HG03066 (cell line): ENCODE measurements around the gene KRT71.

Experiments
- ATAC-seq: cut with Tn5 transposase; IDR thresholded peaks from one replicate; pipeline ENCODE4 v1.9.1; 2021; ENCODE audit warnings: low read depth; ENCODE audit not compliant: unreplicated experiment

KRT71 gene

DNA sequence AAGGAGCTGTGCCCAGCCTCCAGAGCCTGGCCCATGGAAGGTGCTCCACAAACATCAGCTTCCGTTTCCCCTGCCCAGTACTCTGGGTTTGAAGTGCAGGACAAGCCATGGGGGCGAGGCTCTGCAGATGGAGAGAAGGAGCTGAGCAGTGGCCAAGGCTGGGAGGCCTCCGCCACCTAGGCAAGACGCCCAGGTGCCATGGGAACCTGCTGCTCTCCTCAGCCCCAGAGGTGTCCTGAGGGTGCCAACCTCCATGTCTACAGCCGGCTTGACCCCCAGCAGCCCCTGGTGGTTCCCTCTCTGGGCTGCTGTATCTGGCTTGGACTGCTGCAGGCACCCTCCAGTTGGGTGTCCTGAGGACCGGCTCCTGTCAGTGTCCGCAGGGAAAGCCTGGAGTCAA lies 12.4 kb downstream of the KRT71 start:
- no peak for ATAC-seq

DNA sequence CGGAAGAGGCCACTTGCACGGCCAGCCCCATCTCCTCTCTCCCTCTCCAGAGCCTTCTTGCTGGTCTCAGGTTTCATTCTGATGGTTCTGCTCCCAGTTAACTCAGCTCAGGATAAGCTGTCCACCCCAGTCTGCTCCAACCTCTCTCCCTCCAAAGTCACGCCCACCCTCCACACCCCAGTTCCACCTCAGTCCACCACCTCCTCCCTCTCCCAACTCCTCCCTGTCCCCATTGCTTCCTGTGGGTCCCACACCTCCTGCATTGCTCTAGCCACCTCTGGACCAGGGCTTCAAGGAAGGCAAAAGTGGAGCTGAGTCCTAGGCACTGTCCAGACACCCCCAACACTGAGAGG lies 13.1 kb downstream of the KRT71 start:
- ATAC-seq, result no peak

DNA sequence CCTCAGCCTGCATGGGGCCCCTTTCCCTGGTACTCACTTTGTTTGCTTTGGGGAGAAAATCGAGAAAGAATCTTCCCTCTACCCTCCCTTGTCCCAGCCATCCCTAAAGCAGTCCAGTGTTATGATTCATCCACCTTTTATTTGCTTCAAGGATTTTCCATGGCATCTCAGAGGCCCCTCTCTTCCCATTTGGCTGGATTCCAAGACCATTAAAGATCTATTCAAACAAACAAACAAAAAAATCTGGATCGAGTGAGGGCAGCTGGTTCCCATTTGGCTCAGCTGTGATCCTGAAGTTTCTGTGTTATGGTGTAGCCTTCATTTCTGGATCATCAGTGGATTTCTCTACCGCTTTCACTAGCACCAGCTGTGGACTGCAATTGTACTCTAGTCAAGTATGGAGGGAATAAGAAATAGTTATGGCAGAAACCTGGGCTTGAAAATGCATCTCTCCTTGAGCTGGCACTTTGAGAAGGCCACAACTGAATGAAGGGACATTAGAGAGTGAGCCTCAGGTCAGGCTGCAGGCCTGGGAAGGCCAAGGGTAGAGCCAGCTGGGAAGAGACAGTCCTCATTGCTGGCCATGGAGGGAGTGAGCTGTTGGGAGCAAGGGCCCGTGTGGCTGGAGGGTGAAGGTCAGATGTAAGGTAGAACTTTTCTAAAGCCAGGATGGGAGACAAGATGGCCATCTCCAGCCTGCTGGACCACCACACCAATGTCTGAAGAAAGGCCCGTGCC lies 13.7 kb downstream of the KRT71 start:
- ATAC-seq, result no peak

DNA sequence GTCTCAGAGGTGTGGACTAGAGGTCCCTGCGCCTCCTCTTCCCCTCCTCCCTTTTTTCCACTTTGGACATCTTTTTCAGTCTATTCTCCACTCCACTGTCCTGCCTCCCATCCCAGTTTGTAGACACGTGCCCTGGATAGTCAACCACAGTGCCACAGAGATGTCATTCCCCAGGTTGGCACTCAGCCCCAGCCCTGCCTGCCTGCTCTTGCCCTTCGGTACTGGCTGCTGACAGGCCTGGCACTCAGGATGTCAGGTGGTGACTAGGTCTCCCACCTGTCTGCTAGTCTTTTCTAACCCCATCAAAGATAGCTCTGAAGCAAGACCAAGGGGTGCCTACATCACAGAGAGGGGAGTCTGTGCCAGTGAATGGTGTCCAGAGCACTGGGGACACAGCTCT lies 15.8 kb downstream of the KRT71 start:
- ATAC-seq, result no peak

DNA sequence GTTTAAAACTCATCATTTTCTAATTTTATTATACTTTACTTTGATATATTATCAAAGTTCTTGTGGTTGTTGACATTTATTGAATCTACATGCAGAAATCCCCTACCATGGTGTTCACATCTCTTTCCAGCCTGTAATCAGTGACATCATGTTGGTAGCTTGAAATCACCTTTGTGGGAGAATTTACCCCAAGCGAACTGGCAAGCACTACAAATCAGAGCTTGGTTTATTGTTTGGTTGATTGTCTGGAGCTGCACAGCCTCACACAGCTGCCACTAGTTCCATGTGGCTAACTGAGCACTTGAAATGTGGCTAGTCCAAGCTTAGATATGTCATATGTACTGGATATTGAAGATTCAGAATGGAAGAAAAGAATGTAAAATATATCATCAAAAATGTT lies 17.4 kb downstream of the KRT71 start:
- no peak for ATAC-seq

DNA sequence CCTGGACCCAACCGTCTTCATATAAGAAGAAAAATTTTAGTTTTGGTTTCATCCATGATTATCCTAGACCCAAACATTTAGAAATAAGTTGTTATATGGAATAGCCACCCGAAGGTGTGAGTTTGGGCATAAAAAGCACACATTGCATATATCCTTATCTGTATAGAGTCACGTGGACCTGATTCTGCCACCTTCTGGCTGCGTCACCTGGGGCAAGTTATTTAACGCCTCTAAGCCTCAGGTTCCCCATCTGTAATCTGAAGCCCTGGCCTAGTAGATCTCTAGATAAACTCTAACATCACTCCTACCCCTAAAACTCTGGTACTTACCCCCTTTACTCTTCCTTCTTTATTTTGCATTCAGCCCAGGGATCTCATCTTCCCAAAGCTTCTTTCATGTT lies 18.5 kb downstream of the KRT71 start:
- ATAC-seq, result no peak

DNA sequence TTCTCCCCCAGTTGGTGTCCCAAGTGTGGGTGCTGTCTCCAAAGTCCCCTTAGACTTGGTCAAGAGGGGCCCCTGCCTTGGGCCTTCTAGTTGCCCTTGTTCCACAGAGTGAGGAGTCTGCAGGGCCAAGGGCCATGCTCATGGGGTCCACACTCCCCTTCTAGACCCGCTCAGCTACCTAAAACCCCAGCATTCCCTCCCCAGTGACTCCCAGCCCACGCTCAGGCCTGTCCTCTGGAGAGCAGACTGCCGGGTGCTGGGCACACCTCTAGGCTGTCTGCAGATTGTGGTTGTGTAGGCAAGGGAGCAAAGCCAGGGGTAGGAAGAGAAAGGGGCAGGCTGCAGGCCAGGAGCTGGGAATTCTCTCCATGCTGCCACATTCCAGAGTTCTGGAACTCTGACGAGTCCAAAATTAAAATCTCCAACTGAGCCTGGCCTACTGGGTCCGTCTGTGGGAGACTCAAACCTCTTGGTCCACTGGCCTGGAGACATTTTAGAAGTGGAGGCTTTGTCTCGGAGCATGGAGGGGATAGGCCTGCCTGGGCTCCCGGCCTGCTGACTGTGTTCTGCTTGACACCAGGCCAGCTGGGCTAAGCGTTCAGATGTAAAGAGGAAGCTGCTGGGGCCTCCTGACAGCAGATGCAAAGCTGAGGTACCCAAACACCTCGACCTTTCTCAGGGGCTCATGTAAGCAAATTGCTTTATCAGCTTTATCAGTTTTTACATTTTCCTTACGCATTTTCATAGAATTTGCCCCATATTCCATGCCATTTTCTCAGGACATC lies 19.1 kb downstream of the KRT71 start:
- no peak for ATAC-seq

DNA sequence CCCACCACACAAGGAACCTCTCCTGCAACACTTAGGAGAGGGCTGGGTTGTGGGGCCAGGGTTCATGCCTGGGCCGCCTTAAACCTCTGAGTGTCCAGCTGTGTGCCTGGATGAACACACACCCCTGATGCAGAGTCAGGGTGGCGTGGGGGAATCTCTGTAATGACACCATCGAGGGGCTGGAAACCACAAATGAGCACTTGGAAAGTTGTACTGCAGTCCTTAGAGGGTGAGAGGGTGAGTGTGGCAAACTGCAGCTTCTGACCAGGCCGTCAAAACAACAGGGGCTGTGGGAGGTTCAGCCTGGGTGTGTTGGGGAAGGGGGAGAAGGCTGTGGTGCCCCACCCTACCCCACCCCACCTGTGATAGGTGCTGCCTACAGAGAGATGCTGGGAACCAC lies 20.3 kb downstream of the KRT71 start:
- no peak for ATAC-seq

DNA sequence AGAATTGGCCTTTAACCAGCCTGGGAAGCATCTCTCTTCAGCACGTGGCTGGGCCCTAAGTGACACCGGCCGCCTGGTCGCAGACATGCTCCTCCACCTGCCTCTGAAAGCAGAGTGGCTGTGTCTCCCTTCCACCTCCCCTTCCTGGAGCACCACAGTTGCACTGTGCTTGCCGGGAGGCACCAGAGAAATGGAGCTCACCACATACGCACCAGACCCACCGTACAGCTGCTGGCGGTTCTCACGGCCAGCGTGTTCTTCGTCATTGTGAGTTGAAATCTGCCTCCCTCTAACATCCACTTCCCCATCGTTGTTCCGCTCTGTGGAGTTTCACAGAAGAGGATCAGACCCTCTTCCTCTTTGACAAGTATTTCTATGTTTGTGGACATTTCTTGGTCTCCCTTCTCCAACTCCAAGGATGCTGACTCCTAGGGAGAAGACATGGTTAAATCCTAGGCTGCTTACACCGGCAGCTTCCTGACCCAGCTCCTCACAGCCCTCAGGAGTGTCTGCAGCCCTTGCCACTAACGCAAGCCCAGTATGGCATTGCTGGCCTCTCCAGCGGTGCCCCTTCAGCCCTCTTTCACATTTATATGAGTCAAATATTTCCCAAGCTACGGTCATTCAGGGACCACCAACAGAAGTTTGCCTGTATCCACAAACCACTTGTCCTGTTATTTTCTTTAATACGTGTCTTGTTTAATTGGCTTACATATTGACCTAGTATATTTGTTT lies 21.2 kb downstream of the KRT71 start:
- ATAC-seq, result no peak

DNA sequence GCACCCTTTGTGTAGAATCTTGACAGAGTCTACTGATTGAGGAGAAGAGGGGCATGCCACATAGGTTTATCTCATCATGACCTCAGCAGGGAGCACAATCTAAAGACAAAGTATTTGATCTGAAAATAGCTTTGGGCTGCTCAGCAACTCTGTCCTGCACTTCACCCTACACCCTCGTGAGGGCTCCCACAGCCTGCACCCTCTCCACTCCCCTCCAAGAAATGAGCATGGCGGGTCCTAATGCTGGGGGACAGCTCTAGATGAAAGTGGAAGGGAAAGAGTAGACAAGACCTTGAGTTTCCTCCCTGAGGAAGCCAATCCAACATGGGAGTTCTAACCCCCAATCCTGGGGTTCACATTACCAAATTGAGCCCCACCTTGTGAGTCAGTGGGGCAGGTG lies 22.0 kb downstream of the KRT71 start:
- ATAC-seq, result no peak

DNA sequence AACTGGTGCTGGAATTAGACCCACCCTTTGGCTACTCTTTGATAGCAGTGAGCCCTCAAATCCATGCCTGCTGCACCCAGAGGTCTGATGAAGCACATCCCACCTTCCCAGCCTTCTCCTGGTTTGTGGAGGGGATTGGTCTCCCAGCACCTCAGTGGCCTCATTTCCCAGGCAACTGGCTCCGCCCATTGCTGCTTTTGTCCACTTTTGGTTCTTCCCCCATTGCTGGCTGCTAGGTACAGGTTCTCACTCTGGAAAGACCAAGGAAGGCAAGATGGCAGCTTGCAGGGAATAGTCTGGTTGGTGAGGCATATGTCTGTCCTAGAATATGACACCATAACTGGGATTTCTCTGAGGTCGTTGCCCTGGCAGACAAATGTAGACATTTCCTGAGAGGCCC lies 22.6 kb downstream of the KRT71 start:
- no peak for ATAC-seq

DNA sequence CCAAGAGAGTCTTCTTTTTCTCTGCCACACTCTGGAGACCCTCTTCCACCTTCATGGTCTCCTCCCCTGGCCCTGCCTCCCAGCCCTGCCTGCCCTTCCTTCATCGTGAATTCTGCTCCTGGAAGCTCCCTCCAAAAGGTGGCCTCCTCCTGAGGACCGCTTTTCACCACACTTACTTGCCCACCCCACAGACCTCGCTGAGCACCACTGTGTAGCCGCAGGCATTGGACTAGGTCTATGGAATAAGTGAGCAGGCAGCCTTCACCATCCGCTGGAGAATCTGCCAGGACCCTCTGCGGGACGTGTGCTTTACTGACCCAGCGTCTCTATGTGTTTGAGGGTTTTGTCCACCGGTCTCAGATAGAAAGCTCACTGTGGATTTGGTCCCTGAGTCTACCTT lies 23.1 kb downstream of the KRT71 start:
- no peak for ATAC-seq

DNA sequence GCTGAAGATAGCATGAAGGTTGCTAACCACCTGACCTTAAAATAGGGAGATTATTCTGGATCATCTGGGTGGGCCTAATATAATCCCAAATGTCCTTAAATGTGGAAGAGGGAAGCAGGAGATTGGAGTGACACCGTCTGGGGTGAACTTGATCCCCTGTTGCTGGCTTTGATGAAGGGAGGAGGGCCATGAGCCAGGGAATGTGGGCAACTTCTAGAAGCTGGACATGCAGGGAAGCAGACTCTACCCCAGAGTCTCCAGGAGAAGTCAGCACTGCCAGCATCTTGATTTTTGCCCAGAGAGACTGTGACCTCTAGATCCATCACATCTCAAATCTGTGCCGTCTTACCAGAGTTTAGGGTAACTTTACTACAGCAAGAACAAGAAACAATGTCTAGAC lies 23.5 kb downstream of the KRT71 start:
- ATAC-seq, result no peak

DNA sequence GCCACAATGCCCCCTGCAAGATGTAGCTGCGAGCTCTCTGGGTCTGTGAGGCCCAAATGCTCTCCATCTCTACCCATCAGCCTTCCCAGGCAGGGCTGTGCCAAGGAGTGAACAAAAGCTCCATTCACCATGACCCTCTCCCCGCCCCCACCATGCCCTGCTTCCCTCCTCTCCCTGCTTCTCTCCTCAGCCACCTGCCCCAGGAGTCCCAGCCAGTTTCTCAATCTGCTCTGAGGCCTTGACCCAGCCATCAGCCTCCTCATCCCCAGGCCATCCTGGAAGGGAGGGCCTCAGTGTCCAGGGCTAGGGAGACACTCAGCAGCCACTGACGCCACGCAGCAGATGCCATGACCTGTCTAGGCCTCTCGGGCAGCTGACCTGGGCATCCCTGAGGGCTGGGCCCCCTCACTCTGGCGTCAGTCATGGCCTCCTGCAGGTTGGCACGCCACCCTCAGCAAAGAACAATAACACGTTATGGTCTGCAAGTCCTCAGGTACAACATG lies 24.3 kb downstream of the KRT71 start:
- no peak for ATAC-seq

DNA sequence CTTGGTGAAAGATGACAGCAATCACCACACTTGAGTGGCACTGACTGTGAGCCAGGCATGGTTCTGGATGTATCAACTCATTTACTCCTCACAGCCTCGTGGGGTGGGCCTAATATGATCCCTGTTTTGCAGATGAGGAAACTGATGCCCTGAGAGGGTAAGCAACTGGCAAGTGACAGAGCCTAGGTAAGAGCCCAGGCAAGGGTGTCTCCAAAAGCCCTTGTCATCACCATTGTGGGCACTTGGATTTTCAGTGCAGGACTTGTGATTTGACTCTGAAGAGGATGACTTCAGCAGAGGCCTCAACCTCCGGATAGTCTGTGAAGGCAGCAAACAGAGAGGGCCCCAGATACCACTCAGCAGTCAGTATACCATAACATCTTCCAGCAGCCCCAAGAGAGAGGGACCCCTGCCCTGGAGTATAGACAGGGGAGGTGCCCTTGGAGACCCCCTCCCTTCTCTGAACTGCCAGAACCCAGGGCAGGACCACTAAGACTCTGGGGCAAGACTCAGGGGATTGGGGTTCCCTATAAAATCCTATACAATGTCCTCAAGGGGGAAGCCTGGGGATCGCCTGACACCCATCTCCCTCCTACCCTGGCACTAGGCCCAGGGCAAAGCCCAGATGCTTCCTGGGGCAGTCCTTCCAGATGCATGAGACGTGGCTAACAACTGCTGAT lies 25.7 kb downstream of the KRT71 start:
- ATAC-seq, result no peak

DNA sequence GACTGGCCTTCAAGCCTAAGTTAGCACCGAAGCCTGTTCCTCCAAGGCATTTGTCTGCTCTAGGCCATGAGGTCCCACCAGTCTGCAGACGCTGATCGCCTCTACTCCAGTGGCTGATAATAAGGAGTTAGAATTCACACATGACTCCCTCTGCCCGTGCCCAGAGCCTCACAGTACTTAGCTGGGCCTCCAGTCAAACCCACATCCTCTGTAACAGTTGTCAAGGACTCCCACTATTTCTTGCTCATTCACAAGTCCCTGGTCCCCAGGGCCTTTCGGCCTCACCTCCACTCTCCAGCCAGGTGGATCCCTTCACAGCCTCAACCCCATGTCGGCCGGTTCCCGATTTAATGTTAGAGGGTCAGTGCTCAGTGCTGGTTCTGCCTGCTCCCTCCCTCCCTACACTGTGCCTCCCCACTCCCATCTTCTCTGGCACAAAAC lies 26.4 kb downstream of the KRT71 start:
- ATAC-seq, result no peak

DNA sequence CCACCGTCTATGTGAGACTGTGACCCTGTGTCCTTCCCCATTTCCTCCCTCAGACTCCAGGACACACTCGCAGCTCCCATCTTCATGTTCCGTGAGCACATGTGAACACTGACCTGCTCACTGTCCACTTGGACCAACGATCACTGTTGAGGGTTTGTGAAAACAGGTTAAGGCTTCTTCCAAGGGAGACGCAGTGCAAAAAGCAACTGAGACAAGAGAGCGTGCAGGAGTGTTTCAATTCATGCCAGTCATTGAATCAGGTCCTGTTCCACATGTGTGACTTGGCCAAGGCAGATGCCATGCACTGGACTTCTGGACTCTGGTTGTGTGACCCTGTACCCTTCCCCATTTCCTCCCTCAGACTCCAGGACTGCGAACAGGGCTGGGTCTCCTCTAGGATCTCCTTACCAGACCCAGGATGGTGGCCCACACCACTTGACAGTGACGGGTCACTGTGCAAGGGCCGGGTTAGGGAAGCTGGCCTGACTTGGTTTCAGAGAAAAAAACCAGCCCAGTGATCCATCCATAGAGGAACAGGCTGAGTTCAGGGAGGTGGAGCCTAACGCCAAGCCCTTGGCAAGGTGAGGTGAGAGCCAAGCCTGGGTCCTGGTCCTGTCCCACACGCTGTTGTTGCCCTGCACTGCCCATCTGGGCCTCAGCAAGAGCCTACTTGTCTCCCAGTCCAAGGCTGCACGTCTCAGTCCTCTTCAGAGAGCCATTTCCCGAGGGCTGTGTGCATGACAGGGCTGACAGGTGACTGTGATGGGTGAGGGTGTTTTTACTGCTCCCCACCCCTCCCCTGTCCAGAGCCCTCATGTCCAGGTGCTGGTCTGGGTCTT lies 27.1 kb downstream of the KRT71 start:
- no peak for ATAC-seq

DNA sequence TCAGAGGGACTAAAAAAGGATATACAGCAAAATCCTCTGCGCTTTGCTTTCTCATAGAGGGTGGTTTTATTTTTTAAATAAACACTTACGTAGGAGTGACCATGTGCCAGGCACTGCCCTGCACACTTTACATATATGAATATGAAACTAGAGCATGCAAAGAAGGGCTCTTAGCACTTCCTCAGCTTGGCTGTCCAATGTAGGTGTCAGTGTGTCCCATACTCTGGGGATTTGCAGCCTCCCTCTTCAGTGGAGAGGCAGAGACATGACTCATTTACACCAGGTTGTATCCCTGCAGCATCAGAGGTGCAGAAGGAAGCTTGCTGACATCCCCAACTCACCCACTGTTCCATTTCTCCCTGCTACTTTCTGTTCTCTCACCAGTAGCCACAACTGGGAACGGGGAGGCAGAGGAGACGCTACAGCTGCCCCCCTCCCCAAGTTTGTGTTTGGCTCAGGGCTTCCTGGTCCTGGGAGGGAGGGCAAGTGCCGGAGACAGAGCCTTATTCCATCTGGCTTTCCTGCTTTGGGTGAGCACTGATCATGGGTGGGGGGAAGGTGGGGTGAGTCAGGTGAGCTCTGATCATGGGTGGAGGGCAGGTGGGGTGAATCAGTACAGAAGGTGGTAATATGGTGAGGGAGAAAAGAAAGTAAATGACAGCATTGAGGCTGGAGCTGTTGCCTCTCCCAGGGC lies 27.9 kb downstream of the KRT71 start:
- ATAC-seq, result no peak

DNA sequence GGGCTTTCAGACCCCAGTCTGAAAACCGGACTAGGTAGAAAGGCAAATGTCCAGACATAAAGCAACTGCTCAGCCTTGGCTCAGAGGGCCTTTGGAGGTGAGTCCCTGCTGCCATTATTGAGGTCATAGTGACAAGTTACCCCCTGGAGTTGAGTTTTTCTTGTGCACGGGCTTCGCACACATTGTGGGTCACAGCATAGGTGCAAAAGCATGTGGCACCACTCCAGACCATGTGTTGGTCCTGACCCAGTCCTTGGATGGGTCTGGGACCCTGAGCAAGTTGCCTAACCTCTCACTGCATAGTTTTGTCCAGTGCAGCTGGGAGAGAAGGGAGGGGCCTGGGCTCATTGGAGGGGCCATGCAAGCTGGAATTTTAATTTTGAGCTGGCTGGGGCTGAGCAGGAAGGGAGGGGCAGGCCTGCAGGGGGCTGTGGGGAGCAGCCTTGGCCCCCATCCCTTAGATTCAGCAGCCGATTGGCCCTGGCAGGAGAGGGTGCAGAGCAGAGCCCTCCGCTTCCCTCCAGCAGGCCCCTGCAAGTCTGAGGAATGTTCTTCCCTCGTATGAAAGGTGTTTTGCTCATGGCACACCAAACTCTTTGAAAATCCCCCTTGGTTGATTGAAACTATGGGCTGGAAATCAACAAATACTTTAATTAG lies 28.6 kb downstream of the KRT71 start:
- no peak for ATAC-seq
